Measurements from ENCODE around the gene POLR3GL. TPM values are rescaled to one million over a fixed set of nuclear protein-coding genes. Genes with fewer than 3 reads are reported as not detected.
A peak's percentile ranks its signal among the peaks of the same experiment; 100 is the strongest.

The POLR3GL gene
- total RNA-seq, 1 donor from 2014 or later = 45.6 TPM

- no peaks in the 10 kb centered on the region for H3K27me3 ChIP-seq (ENCODE audit: low read depth)
- H3K9me3 ChIP-seq (replicated peaks) = no peaks in the 10 kb centered on the region
- peaks cover 35% of the 10 kb centered on the region for H3K36me3 ChIP-seq
- DNase-seq = no peak
- H3K27ac ChIP-seq (replicated peaks) = peak overlapping the region; percentile 99
- H3K4me1 ChIP-seq = peaks cover 82% of the 10 kb centered on the region
- peak; percentile 45 for TF ChIP-seq CTCF (IDR thresholded peaks at IDR 0.05; ENCODE audit: borderline replicate concordance)
- H3K4me3 ChIP-seq = peak overlapping the region; percentile 86
- intact Hi-C loops (cut with micrococcal nuclease) = no loop called here
Measured at GRCh38 chr1:145997718-145998023, 33.2 kb downstream of the POLR3GL start.

GRCh38 chr1:145999321-146000024, 35.0 kb downstream of the POLR3GL start:
- DNase-seq = no peak
- Histone ChIP-seq H3K36me3 (peaks cover 17% of the 10 kb centered on the region), H3K27me3 (ENCODE audit: low read depth) (no peaks in the 10 kb centered on the region), H3K27ac (replicated peaks) (peak overlapping the region; percentile 99), H3K9me3 (replicated peaks) (no peaks in the 10 kb centered on the region), H3K4me3 (peak overlapping the region; percentile 86), H3K4me1 (peaks cover 68% of the 10 kb centered on the region)
- intact Hi-C loops (cut with micrococcal nuclease) = no loop called here
- TF ChIP-seq CTCF (IDR thresholded peaks at IDR 0.05; ENCODE audit: borderline replicate concordance) = no peak

GRCh38 chr1:146001709-146002108, 37.2 kb downstream of the POLR3GL start:
- no peak overlapping the region for H3K4me3 ChIP-seq
- H3K4me1 ChIP-seq = peaks cover 67% of the 10 kb centered on the region
- H3K36me3 ChIP-seq = no peaks in the 10 kb centered on the region
- H3K27ac ChIP-seq (replicated peaks) = peak overlapping the region; percentile 39
- no peaks in the 10 kb centered on the region for H3K27me3 ChIP-seq (ENCODE audit: low read depth)
- intact Hi-C loops (cut with micrococcal nuclease) = no loop called here
- no peaks in the 10 kb centered on the region for H3K9me3 ChIP-seq (replicated peaks)
- DNase-seq = no peak
- TF ChIP-seq CTCF (IDR thresholded peaks at IDR 0.05; ENCODE audit: borderline replicate concordance) = no peak

- TF ChIP-seq CTCF (IDR thresholded peaks at IDR 0.05; ENCODE audit: borderline replicate concordance) = no peak
- no peak for DNase-seq
- peak overlapping the region; percentile 37 for H3K4me3 ChIP-seq
- no peaks in the 10 kb centered on the region for H3K9me3 ChIP-seq (replicated peaks)
- peak overlapping the region; percentile 88 for H3K27ac ChIP-seq (replicated peaks)
- H3K36me3 ChIP-seq = no peaks in the 10 kb centered on the region
- peaks cover 51% of the 10 kb centered on the region for H3K4me1 ChIP-seq
- H3K27me3 ChIP-seq (ENCODE audit: low read depth) = no peaks in the 10 kb centered on the region
- intact Hi-C loops (cut with micrococcal nuclease) = no loop called here
Measured at GRCh38 chr1:146007489-146008133, 43.1 kb downstream of the POLR3GL start.

GRCh38 chr1:146010126-146010738, 45.7 kb downstream of the POLR3GL start:
- intact Hi-C loops (cut with micrococcal nuclease) = loop anchor here (5.0 to 10.0 kb wide), 3 partner anchors 33 to 158 kb away; no protein-coding TSS in a partner anchor
- no peak for TF ChIP-seq CTCF (IDR thresholded peaks at IDR 0.05; ENCODE audit: borderline replicate concordance)
- Histone ChIP-seq H3K27ac (replicated peaks) (peak overlapping the region; percentile 82), H3K36me3 (no peaks in the 10 kb centered on the region), H3K4me3 (no peak overlapping the region), H3K27me3 (ENCODE audit: low read depth) (no peaks in the 10 kb centered on the region), H3K4me1 (peaks cover 54% of the 10 kb centered on the region), H3K9me3 (replicated peaks) (no peaks in the 10 kb centered on the region)
- no peak for DNase-seq
